ENCODE measurements around the gene LNPK.
"Not testable (repeated sequence)": the region's sequence is repeated elsewhere in the genome, so short reads cannot be mapped to it uniquely, and the experiment has no call there.

Gene LNPK

GRCh38 chr2:175930504-175930903, 71.6 kb downstream of the LNPK start:
- no peak overlapping the region for H3K4me3 ChIP-seq (ENCODE audit: low read length)
- H3K9me3 ChIP-seq (ENCODE audit: control insufficient read depth, low read length): no peaks in the 10 kb centered on the region
- peaks cover 11% of the 10 kb centered on the region for H3K4me1 ChIP-seq (ENCODE audit: control insufficient read depth, insufficient read depth, low read length)
- no peaks in the 10 kb centered on the region for H3K27me3 ChIP-seq (ENCODE audit: control insufficient read depth, insufficient read depth, low read length)
- H3K9ac ChIP-seq (ENCODE audit: low read length): no peak overlapping the region
- no peaks in the 10 kb centered on the region for H3K36me3 ChIP-seq (ENCODE audit: control insufficient read depth, insufficient read depth, low read length)

DNA sequence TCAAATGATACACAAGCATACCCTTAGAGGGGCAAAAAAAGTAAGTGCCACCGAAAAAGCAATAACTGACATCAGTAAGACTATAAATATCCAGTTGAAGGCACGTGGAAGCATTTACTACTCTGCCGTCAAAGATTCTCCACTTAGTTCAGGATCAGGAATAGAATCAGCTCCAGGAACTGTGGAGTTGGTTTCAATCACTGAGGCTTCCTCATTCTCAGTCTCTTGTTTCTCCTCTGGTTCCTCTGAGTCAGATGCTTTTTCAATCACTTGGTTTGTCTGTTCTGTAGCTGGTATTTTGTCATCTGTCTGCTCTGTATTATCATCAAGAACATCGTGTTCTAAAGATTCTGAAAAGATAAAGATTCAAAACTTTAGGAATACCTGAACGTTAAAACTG, 72.2 kb downstream of the LNPK start:
- Histone ChIP-seq H3K4me1 (ENCODE audit: control insufficient read depth, insufficient read depth, low read length) (peaks cover 11% of the 10 kb centered on the region), H3K36me3 (ENCODE audit: control insufficient read depth, insufficient read depth, low read length) (no peaks in the 10 kb centered on the region), H3K9me3 (ENCODE audit: control insufficient read depth, low read length) (no peaks in the 10 kb centered on the region), H3K4me3 (ENCODE audit: low read length) (no peak overlapping the region), H3K27me3 (ENCODE audit: control insufficient read depth, insufficient read depth, low read length) (no peaks in the 10 kb centered on the region), H3K9ac (ENCODE audit: low read length) (no peak overlapping the region)

DNA sequence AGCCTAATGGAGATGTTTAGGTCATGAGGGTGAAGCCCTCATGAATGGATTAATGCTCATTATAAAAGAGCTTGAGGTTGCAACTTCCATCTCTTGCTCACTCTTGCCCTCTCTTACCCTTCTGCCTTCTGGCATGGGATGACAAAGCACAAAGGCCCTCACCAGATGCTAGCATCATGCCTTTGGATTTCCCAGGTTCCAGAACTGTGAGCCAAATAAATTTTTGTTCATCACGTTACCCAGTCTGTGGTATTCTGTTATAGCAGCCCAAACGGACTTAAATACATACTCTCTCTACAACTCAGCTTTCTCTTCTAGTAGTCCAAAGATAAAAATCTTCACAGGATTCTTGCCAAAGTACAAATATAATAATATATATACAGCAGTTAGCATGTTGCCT, 75.8 kb downstream of the LNPK start:
- Histone ChIP-seq H3K36me3 (ENCODE audit: control insufficient read depth, insufficient read depth, low read length) (no peaks in the 10 kb centered on the region), H3K4me1 (ENCODE audit: control insufficient read depth, insufficient read depth, low read length) (peaks cover 11% of the 10 kb centered on the region), H3K4me3 (ENCODE audit: low read length) (no peak overlapping the region), H3K9ac (ENCODE audit: low read length) (no peak overlapping the region), H3K27me3 (ENCODE audit: control insufficient read depth, insufficient read depth, low read length) (no peaks in the 10 kb centered on the region), H3K9me3 (ENCODE audit: control insufficient read depth, low read length) (no peaks in the 10 kb centered on the region)

- Histone ChIP-seq H3K9me3 (ENCODE audit: control insufficient read depth, low read length) (no peaks in the 10 kb centered on the region), H3K4me3 (ENCODE audit: low read length) (no peak overlapping the region), H3K9ac (ENCODE audit: low read length) (no peak overlapping the region), H3K4me1 (ENCODE audit: control insufficient read depth, insufficient read depth, low read length) (no peaks in the 10 kb centered on the region), H3K36me3 (ENCODE audit: control insufficient read depth, insufficient read depth, low read length) (no peaks in the 10 kb centered on the region), H3K27me3 (ENCODE audit: control insufficient read depth, insufficient read depth, low read length) (no peaks in the 10 kb centered on the region)
Measured at GRCh38 chr2:175922160-175922559, 79.9 kb downstream of the LNPK start.

- H3K36me3 ChIP-seq (ENCODE audit: control insufficient read depth, insufficient read depth, low read length): no peaks in the 10 kb centered on the region
- no peaks in the 10 kb centered on the region for H3K9me3 ChIP-seq (ENCODE audit: control insufficient read depth, low read length)
- H3K9ac ChIP-seq (ENCODE audit: low read length): no peak overlapping the region
- H3K27me3 ChIP-seq (ENCODE audit: control insufficient read depth, insufficient read depth, low read length): no peaks in the 10 kb centered on the region
- H3K4me3 ChIP-seq (ENCODE audit: low read length): no peak overlapping the region
- H3K4me1 ChIP-seq (ENCODE audit: control insufficient read depth, insufficient read depth, low read length): no peaks in the 10 kb centered on the region
Measured at GRCh38 chr2:175918935-175919334, 83.1 kb downstream of the LNPK start.

DNA sequence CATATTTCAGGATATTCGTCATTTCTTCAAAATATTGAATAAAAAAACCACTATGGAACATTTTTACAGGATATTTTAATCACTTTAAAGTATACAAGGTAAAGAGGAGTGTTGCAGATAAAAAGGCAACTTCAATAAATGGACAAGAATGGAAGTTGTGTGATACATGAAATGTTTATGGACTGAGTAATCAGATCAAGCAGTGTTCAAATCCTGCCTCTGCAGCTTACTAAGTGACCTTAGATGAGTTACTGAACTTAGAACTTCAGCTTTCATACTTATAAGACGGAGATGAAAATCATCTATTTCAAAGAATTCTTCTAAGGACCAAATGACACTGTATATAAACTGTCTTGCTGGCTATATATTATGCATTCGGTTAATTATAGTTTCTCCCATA, 87.2 kb downstream of the LNPK start:
- Histone ChIP-seq H3K4me1 (ENCODE audit: control insufficient read depth, insufficient read depth, low read length) (no peaks in the 10 kb centered on the region), H3K9me3 (ENCODE audit: control insufficient read depth, low read length) (no peaks in the 10 kb centered on the region), H3K27me3 (ENCODE audit: control insufficient read depth, insufficient read depth, low read length) (no peaks in the 10 kb centered on the region), H3K4me3 (ENCODE audit: low read length) (no peak overlapping the region), H3K36me3 (ENCODE audit: control insufficient read depth, insufficient read depth, low read length) (no peaks in the 10 kb centered on the region), H3K9ac (ENCODE audit: low read length) (no peak overlapping the region)

GRCh38 chr2:175913849-175914743, 88.0 kb downstream of the LNPK start:
- H3K9me3 ChIP-seq (ENCODE audit: control insufficient read depth, low read length); H3K4me3 ChIP-seq (ENCODE audit: low read length); H3K36me3 ChIP-seq (ENCODE audit: control insufficient read depth, insufficient read depth, low read length); H3K27me3 ChIP-seq (ENCODE audit: control insufficient read depth, insufficient read depth, low read length); H3K9ac ChIP-seq (ENCODE audit: low read length); H3K4me1 ChIP-seq (ENCODE audit: control insufficient read depth, insufficient read depth, low read length): not testable (repeated sequence)

DNA sequence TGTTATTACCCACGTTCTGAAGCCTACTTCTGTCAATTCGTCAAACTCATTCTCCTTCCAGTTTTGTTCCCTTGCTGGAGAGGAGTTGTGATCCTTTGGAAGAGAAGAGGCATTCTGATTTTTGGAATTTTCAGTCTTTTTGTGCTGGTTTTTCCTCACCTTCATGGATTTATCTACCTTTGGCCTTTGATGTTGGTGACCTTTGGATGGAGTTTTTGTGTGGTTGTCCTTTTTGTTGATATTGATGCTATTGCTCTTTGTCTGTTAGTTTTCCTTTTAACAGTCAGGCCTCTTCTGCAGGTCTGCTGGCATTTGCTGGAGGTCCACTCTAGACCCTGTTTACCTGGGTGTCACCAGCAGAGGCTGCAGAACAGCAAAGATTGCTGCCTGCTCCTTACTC, 88.8 kb downstream of the LNPK start:
- not testable (repeated sequence) for H3K4me1 ChIP-seq (ENCODE audit: control insufficient read depth, insufficient read depth, low read length); H3K27me3 ChIP-seq (ENCODE audit: control insufficient read depth, insufficient read depth, low read length)

GRCh38 chr2:175904035-175904434, 98.0 kb downstream of the LNPK start:
- no peak overlapping the region for H3K4me3 ChIP-seq (ENCODE audit: low read length)
- H3K4me1 ChIP-seq (ENCODE audit: control insufficient read depth, insufficient read depth, low read length): no peaks in the 10 kb centered on the region
- no peaks in the 10 kb centered on the region for H3K9me3 ChIP-seq (ENCODE audit: control insufficient read depth, low read length)
- peaks cover 2% of the 10 kb centered on the region for H3K27me3 ChIP-seq (ENCODE audit: control insufficient read depth, insufficient read depth, low read length)
- no peak overlapping the region for H3K9ac ChIP-seq (ENCODE audit: low read length)
- H3K36me3 ChIP-seq (ENCODE audit: control insufficient read depth, insufficient read depth, low read length): no peaks in the 10 kb centered on the region

More for the DNA sequence above, 88.8 kb downstream of the LNPK start:
- not testable (repeated sequence) for H3K4me3 ChIP-seq (ENCODE audit: low read length); H3K9ac ChIP-seq (ENCODE audit: low read length); H3K36me3 ChIP-seq (ENCODE audit: control insufficient read depth, insufficient read depth, low read length); H3K9me3 ChIP-seq (ENCODE audit: control insufficient read depth, low read length)

GRCh38 chr2:175903384-175903936, 98.6 kb downstream of the LNPK start:
- peaks cover 3% of the 10 kb centered on the region for H3K27me3 ChIP-seq (ENCODE audit: control insufficient read depth, insufficient read depth, low read length)
- H3K9ac ChIP-seq (ENCODE audit: low read length): no peak overlapping the region
- no peaks in the 10 kb centered on the region for H3K9me3 ChIP-seq (ENCODE audit: control insufficient read depth, low read length)
- H3K36me3 ChIP-seq (ENCODE audit: control insufficient read depth, insufficient read depth, low read length): no peaks in the 10 kb centered on the region
- no peak overlapping the region for H3K4me3 ChIP-seq (ENCODE audit: low read length)
- no peaks in the 10 kb centered on the region for H3K4me1 ChIP-seq (ENCODE audit: control insufficient read depth, insufficient read depth, low read length)

- not testable (repeated sequence) for H3K4me1 ChIP-seq (ENCODE audit: control insufficient read depth, insufficient read depth, low read length); H3K4me3 ChIP-seq (ENCODE audit: low read length); H3K27me3 ChIP-seq (ENCODE audit: control insufficient read depth, insufficient read depth, low read length); H3K36me3 ChIP-seq (ENCODE audit: control insufficient read depth, insufficient read depth, low read length); H3K9ac ChIP-seq (ENCODE audit: low read length); H3K9me3 ChIP-seq (ENCODE audit: control insufficient read depth, low read length)
Measured at GRCh38 chr2:175895957-175896356, 106.1 kb downstream of the LNPK start.

DNA sequence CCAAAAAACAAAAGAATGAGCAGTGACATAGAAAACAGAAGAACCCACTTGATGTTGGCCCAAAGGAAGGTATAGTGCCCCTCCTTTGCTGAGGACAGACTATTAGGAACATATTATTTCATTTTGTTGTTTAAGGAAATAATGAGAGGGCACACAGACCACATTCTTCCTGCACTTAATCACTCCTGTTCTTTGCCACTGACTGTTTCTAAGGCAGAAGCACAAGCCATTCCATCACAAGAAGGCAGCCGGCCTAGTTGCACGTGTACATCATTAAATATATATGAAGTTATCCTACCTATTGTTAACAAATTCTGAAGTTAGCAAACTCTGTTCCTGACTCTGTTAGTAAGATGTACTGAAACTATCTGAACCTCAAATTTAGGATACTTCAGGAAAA, 110.0 kb downstream of the LNPK start:
- no peak overlapping the region for H3K4me3 ChIP-seq (ENCODE audit: low read length)
- no peaks in the 10 kb centered on the region for H3K4me1 ChIP-seq (ENCODE audit: control insufficient read depth, insufficient read depth, low read length)
- H3K9me3 ChIP-seq (ENCODE audit: control insufficient read depth, low read length): no peaks in the 10 kb centered on the region
- no peaks in the 10 kb centered on the region for H3K27me3 ChIP-seq (ENCODE audit: control insufficient read depth, insufficient read depth, low read length)
- H3K9ac ChIP-seq (ENCODE audit: low read length): no peak overlapping the region
- no peaks in the 10 kb centered on the region for H3K36me3 ChIP-seq (ENCODE audit: control insufficient read depth, insufficient read depth, low read length)

All from mucosa of stomach (tissue), 1 donor.